Stimulated activated naive CD8-positive, alpha-beta T cell treated with anti-CD3 and anti-CD28 coated beads, Interleukin-15, amount 100 ng/mL, for 72 hours (primary cell): Measurements from ENCODE around the gene RNF32.
A peak's percentile ranks its signal among the peaks of the same experiment; 100 is the strongest.

Experiments used
- ATAC-seq: fragments of 150-1000 bp; cut with Tn5 transposase; 2 replicates; pipeline ENCODE4 v1.10.0; 2021; ENCODE audit warnings: mild to moderate bottlenecking, moderate library complexity
- DNase-seq, 2 donors: peaks; one replicate each; pipeline ENCODE4 v3.0.0; 2021 to 2022
- H3K27ac Mint-ChIP-seq, 2 donors: one replicate each; pipeline ENCODE4 v1.8.0; 2022; ENCODE audit warnings: mild to moderate bottlenecking in 2 of 2, mixed read lengths in 2 of 2, moderate library complexity in 2 of 2
- H3K27me3 Mint-ChIP-seq: one replicate; pipeline ENCODE4 v1.8.0; 2022; ENCODE audit warnings: mixed read lengths
- H3K4me1 Mint-ChIP-seq: one replicate; pipeline ENCODE4 v1.8.0; 2022; ENCODE audit warnings: mild to moderate bottlenecking, mixed read lengths
- H3K4me3 Mint-ChIP-seq, 2 donors: one replicate each; pipeline ENCODE4 v1.8.0; 2022; ENCODE audit warnings: mild to moderate bottlenecking in 2 of 2, mixed read lengths in 2 of 2, moderate library complexity in 1 of 2
- H3K9me3 Mint-ChIP-seq, 2 donors: one replicate each; pipeline ENCODE4 v1.8.0; 2022; ENCODE audit warnings: mixed read lengths in 2 of 2

The RNF32 gene

GRCh38 chr7:156652886-156653568 lies 12.5 kb downstream of the RNF32 start:
- no peak for ATAC-seq
- Mint-ChIP-seq H3K27me3 (peaks cover 63% of the 10 kb centered on the region), H3K27ac (no peak overlapping the region), H3K4me3 (no peak overlapping the region), H3K4me1 (no peaks in the 10 kb centered on the region), H3K9me3 (no peaks in the 10 kb centered on the region)
- no peak for DNase-seq

DNA sequence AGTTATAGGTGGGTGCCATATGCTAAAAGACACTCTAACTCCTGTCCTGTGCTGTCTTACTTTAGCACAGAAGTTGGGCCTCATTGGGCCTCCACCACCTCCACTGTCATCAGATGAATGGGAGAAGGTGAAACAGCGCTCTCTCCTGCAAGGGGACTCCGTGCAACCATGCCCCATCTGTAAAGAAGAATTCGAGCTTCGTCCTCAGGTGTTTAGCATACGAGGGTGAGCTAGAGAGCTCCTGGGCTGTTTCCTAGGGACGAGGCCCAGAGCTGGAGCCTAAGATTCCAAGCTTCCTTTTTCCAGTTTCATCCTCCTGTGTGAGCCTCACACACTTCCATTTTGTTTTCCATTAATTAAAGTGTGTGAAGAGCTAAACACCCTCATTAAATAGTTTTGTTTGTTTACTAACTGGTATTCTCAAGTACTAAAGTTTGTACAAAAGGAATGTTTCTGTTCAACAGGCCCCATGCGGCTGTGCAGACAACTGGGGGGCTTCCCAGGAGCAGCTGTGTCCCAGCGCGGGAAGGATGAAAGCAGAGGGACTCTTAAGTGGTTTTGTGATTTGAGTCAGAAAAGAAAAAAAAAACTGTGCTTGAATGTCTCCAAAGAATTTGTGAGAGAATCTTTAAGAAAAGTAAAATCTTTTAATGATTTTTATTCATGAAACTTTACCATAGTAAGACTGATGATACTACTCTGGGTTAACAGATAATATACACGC lies 14.1 kb downstream of the RNF32 start:
- no peaks in the 10 kb centered on the region for H3K9me3 Mint-ChIP-seq

DNA sequence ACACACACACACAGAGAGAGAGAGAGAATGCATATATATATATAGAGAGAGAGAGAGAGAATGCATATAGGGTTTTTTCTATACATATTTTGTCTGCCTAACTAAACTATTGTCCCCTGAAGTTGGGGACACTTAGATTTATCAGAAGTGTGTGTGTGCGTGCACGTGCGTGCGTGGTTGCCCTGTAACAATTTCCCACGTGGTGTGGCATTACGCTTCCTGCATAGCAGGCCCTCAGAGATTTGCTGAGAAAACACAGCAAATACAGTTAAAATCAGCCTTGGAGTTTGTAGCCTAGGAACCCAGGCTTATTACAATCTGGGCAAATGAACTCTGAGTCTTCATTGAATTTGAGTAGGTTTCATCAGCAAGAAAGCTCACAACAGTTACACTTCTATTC lies 14.7 kb downstream of the RNF32 start:
- no peak overlapping the region for H3K27ac Mint-ChIP-seq
- peaks cover 49% of the 10 kb centered on the region for H3K27me3 Mint-ChIP-seq
- ATAC-seq (no peak), DNase-seq (no peak)
- no peaks in the 10 kb centered on the region for H3K9me3 Mint-ChIP-seq
- no peak overlapping the region for H3K4me3 Mint-ChIP-seq
- peaks cover 5% of the 10 kb centered on the region for H3K4me1 Mint-ChIP-seq

More for the DNA sequence above, 14.1 kb downstream of the RNF32 start:
- DNase-seq (no peak), ATAC-seq (no peak)
- Mint-ChIP-seq H3K4me3 (no peak overlapping the region), H3K27ac (no peak overlapping the region), H3K4me1 (no peaks in the 10 kb centered on the region), H3K27me3 (peaks cover 55% of the 10 kb centered on the region)

DNA sequence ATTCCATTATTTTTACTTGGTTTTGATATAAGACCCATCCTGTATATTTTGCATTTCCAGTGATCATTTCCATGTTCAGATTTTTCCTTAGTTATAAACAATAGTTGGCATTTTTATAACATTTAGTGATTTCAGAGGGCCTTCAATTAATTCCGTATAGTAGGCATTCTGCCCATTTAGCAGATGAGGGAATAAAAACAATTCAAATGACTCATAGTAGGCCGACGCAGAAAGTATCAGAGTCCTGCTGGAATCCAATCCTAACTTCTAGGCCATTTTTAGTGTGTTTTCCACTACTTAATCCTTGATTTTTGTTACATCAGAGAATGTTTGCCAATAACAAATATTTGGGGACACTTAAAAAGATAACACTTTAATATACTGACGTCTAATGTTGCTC lies 15.4 kb downstream of the RNF32 start:
- Mint-ChIP-seq H3K9me3 (no peaks in the 10 kb centered on the region), H3K27me3 (peaks cover 42% of the 10 kb centered on the region)
- ATAC-seq = no peak

DNA sequence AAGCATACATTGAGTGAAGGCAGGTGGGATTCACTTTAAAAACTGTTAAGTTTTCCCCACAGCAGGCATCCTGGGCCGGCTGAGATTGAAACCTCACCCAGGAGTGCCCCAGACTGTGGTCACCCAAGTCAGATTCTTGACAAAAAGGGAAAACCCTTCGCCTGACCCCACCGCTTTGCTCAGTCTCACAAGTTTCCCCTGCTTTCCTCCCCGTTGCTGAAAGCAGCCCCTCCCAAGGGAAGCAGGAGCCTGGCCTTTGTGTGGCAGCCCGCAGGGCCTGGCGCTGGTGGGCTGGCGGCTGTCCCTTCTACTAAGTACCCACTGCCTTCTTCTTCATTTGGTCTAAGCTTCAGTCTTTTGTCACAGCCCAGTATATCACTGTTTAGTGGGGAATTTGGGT lies 16.0 kb downstream of the RNF32 start:
- H3K27ac Mint-ChIP-seq = no peak overlapping the region
- ATAC-seq (no peak), DNase-seq (no peak)
- H3K9me3 Mint-ChIP-seq = no peaks in the 10 kb centered on the region
- peaks cover 39% of the 10 kb centered on the region for H3K27me3 Mint-ChIP-seq
- H3K4me3 Mint-ChIP-seq = no peak overlapping the region
- peaks cover 5% of the 10 kb centered on the region for H3K4me1 Mint-ChIP-seq

More for the DNA sequence above, 15.4 kb downstream of the RNF32 start:
- no peak for DNase-seq
- Mint-ChIP-seq H3K27ac (no peak overlapping the region), H3K4me3 (no peak overlapping the region), H3K4me1 (peaks cover 5% of the 10 kb centered on the region)

GRCh38 chr7:156657681-156658080 lies 17.1 kb downstream of the RNF32 start:
- Mint-ChIP-seq H3K27me3 (peaks cover 28% of the 10 kb centered on the region), H3K4me3 (no peak overlapping the region), H3K4me1 (peaks cover 5% of the 10 kb centered on the region), H3K27ac (no peak overlapping the region), H3K9me3 (no peaks in the 10 kb centered on the region)
- DNase-seq (no peak), ATAC-seq (no peak)

DNA sequence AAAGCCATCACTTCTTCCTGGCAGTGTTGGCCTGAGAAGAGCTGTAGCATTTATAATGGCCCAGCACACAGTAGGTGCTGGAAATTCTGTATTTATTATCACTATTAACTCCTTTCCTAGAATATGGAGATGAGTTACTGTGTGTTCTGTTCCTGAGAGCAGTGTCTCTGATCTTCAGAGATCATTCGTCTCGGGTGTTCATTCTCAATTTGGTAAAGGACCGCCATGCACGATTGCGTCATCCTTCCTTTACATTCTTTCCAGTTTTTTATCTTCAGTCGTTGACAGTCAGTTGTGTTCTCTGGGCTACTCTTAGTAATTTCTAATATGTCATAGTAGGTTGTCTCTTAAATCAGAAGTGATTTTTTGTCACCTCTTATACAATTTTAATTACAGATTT lies 18.6 kb downstream of the RNF32 start:
- no peaks in the 10 kb centered on the region for H3K9me3 Mint-ChIP-seq
- no peak for ATAC-seq
- peak overlapping the region in 1 of 2 donors; percentile 30 for H3K27ac Mint-ChIP-seq
- H3K4me1 Mint-ChIP-seq = peaks cover 5% of the 10 kb centered on the region
- no peak overlapping the region for H3K4me3 Mint-ChIP-seq
- H3K27me3 Mint-ChIP-seq = peaks cover 21% of the 10 kb centered on the region
- DNase-seq = no peak

GRCh38 chr7:156659961-156660360 lies 19.4 kb downstream of the RNF32 start:
- no peak for DNase-seq
- H3K4me3 Mint-ChIP-seq = no peak overlapping the region
- no peaks in the 10 kb centered on the region for H3K9me3 Mint-ChIP-seq
- H3K27ac Mint-ChIP-seq = no peak overlapping the region
- H3K27me3 Mint-ChIP-seq = peaks cover 16% of the 10 kb centered on the region
- H3K4me1 Mint-ChIP-seq = peaks cover 5% of the 10 kb centered on the region
- no peak for ATAC-seq

DNA sequence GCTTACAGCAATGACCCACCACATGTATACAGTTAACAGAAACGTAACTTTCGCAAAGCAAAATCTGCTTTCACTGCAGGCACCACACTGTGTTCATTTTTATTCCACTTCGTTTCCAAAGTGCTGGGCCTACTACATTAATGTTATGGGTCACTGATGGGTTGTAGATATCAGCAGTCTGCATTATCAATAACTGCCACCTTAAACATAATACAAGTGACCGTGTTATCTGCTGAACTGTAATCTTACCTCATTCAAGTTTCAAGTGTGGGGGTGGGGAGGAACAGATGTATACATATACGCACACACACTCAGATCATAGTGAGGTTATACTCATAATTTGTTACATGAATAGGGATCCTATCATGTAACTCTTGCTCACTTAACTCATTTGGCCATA lies 21.1 kb downstream of the RNF32 start:
- H3K9me3 Mint-ChIP-seq = no peaks in the 10 kb centered on the region
- no peak for DNase-seq
- H3K27ac Mint-ChIP-seq = no peak overlapping the region
- H3K27me3 Mint-ChIP-seq = peaks cover 16% of the 10 kb centered on the region
- H3K4me1 Mint-ChIP-seq = peaks cover 5% of the 10 kb centered on the region
- H3K4me3 Mint-ChIP-seq = no peak overlapping the region
- ATAC-seq = no peak

DNA sequence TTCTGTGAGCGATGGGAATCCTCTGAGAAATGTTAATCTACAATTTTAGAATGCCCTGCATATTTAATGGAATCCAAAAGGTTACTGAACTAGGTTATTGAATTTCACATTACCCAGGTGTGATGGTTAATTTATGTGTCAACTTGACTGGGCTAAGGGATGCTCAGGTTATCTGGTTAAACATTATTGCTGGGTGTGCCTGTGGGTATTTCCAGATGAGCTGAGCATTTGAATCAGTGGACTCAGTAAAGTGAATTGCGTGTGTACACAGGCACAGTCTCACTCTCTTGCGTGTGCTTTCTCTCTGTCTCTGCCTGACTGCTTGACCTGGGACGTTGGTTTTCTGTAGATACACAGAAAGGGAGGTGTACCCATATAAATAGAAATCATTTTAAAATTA lies 21.7 kb downstream of the RNF32 start:
- no peak for DNase-seq
- Mint-ChIP-seq H3K27me3 (peaks cover 15% of the 10 kb centered on the region), H3K9me3 (no peaks in the 10 kb centered on the region), H3K27ac (no peak overlapping the region), H3K4me1 (peaks cover 5% of the 10 kb centered on the region), H3K4me3 (no peak overlapping the region)
- no peak for ATAC-seq

GRCh38 chr7:156665101-156665500 lies 24.5 kb downstream of the RNF32 start:
- ATAC-seq = no peak
- Mint-ChIP-seq H3K27me3 (no peaks in the 10 kb centered on the region), H3K27ac (no peak overlapping the region), H3K4me3 (no peak overlapping the region), H3K4me1 (peaks cover 1% of the 10 kb centered on the region), H3K9me3 (no peaks in the 10 kb centered on the region)
- no peak for DNase-seq

GRCh38 chr7:156666368-156667109 lies 26.0 kb downstream of the RNF32 start:
- Mint-ChIP-seq H3K27ac (no peak overlapping the region), H3K4me3 (no peak overlapping the region), H3K27me3 (no peaks in the 10 kb centered on the region), H3K4me1 (no peaks in the 10 kb centered on the region), H3K9me3 (no peaks in the 10 kb centered on the region)
- no peak for ATAC-seq
- DNase-seq = no peak

GRCh38 chr7:156667110-156667426 lies 26.5 kb downstream of the RNF32 start:
- H3K4me1 Mint-ChIP-seq = no peaks in the 10 kb centered on the region

GRCh38 chr7:156668130-156668741 lies 27.7 kb downstream of the RNF32 start:
- Mint-ChIP-seq H3K27ac (peak overlapping the region; percentile 30 to 86), H3K9me3 (no peaks in the 10 kb centered on the region), H3K27me3 (no peaks in the 10 kb centered on the region), H3K4me3 (no peak overlapping the region), H3K4me1 (no peaks in the 10 kb centered on the region)
- DNase-seq (no peak), ATAC-seq (no peak)

More at GRCh38 chr7:156667110-156667426, 26.5 kb downstream of the RNF32 start:
- no peak overlapping the region for H3K4me3 Mint-ChIP-seq
- H3K9me3 Mint-ChIP-seq = no peaks in the 10 kb centered on the region
- no peak overlapping the region for H3K27ac Mint-ChIP-seq
- ATAC-seq (no peak), DNase-seq (no peak)
- H3K27me3 Mint-ChIP-seq = no peaks in the 10 kb centered on the region

- Mint-ChIP-seq H3K27ac (peak overlapping the region in 1 of 2 donors; percentile 96), H3K4me1 (no peaks in the 10 kb centered on the region), H3K9me3 (no peaks in the 10 kb centered on the region), H3K27me3 (no peaks in the 10 kb centered on the region), H3K4me3 (no peak overlapping the region)
- ATAC-seq = no peak
- DNase-seq = no peak
Measured at GRCh38 chr7:156669035-156669828, 28.7 kb downstream of the RNF32 start.
